K562 (cell line): ENCODE measurements around the gene FDPS. TPM values are rescaled to one million over a fixed set of nuclear protein-coding genes. Genes with fewer than 3 reads are reported as not detected.
A peak's percentile ranks its signal among the peaks of the same experiment; 100 is the strongest.

Experiments
- BRD4 ChIP-seq: fragments of 200-600 bp; sonication (generic); IDR thresholded peaks from 2 replicates; pipeline ENCODE4 v1.6.1; 2017; ENCODE audit warnings: inconsistent platforms
- BRD9 ChIP-seq: fragments of 450-650 bp; IDR thresholded peaks from 2 replicates; pipeline ENCODE4 v1.6.1; 2018; ENCODE audit warnings: low read depth; ENCODE audit not compliant: partially characterized antibody
- CBFA2T2 ChIP-seq: fragments of 450-650 bp; conservative IDR thresholded peaks from 2 replicates; pipeline ENCODE4 v1.6.1; 2017; ENCODE audit warnings: mild to moderate bottlenecking
- CEBPG ChIP-seq, 3 experiments: fragments of 200-800 bp in 1 of 3; sonication (Bioruptor generic) in 1 of 3; sonication (generic) in 1 of 3; formaldehyde crosslinking in 1 of 3; IDR thresholded peaks in 2 of 3; conservative IDR thresholded peaks in 1 of 3; 2 replicates each; pipeline versions ENCODE4 v1.6.1 to v1.8.0; 2016 to 2022; ENCODE audit warnings: missing compliant biosample characterization in 2 of 3, missing genetic modification characterization in 2 of 3, mild to moderate bottlenecking in 1 of 3, missing genetic modification reagents in 1 of 3
- CSDE1 ChIP-seq, 2 experiments: fragments of 450-650 bp; IDR thresholded peaks; 2 replicates each; pipeline ENCODE4 v1.6.1; 2016; ENCODE audit warnings: mild to moderate bottlenecking in 1 of 2
- CXXC5 ChIP-seq: fragments of 250-450 bp; sonication (Bioruptor Pico); IDR thresholded peaks from 2 replicates; pipeline ENCODE4 v1.8.0; 2022; ENCODE audit warnings: inconsistent platforms, mild to moderate bottlenecking, moderate library complexity
- EP400 ChIP-seq: fragments of 450-650 bp; IDR thresholded peaks from 2 replicates; pipeline ENCODE4 v1.6.1; 2017; ENCODE audit warnings: antibody characterized with exemption, mild to moderate bottlenecking, moderate library complexity
- GABPB1 ChIP-seq: sonication (generic); formaldehyde crosslinking; IDR thresholded peaks from 2 replicates; pipeline ENCODE4 v1.8.0; 2022; ENCODE audit warnings: mild to moderate bottlenecking, missing genetic modification reagents
- GTF2F1 ChIP-seq: IDR thresholded peaks from 2 replicates; pipeline ENCODE4 v1.6.1; 2011; ENCODE audit warnings: low read depth, low read length, improper control_type of control experiment
- HCFC1 ChIP-seq: IDR thresholded peaks from 2 replicates; pipeline ENCODE4 v1.6.1; 2012; ENCODE audit warnings: low read depth, low read length, improper control_type of control experiment
- HSF4 ChIP-seq: fragments of 250-450 bp; sonication (Bioruptor Pico); IDR thresholded peaks from 2 replicates; pipeline ENCODE4 v2.1.2; 2022; ENCODE audit warnings: mild to moderate bottlenecking, moderate library complexity, borderline replicate concordance
- JUN ChIP-seq, 2 experiments: sonication (generic) in 1 of 2; formaldehyde crosslinking in 1 of 2; IDR thresholded peaks; 2 replicates each; pipeline versions ENCODE4 v1.6.1 to v1.8.0; 2012 to 2022; ENCODE audit warnings: borderline replicate concordance in 2 of 2, mild to moderate bottlenecking in 2 of 2, improper control_type of control experiment in 1 of 2, low read depth in 1 of 2, low read length in 1 of 2, missing genetic modification reagents in 1 of 2
- LCOR ChIP-seq: sonication (generic); formaldehyde crosslinking; IDR thresholded peaks from 2 replicates; pipeline ENCODE4 v1.8.0; 2022; ENCODE audit warnings: mild to moderate bottlenecking, missing genetic modification reagents
- MEIS2 ChIP-seq: fragments of 450-650 bp; IDR thresholded peaks from 2 replicates; pipeline ENCODE4 v1.6.1; 2014; ENCODE audit warnings: mild to moderate bottlenecking; ENCODE audit not compliant: partially characterized antibody
- NFE2 ChIP-seq: IDR thresholded peaks from 2 replicates; pipeline ENCODE4 v1.6.1; 2014; ENCODE audit warnings: antibody characterized with exemption, low read depth
- PML ChIP-seq: IDR thresholded peaks from 2 replicates; pipeline ENCODE4 v1.6.1; 2012; ENCODE audit warnings: low read length, inconsistent platforms
- RBFOX2 ChIP-seq: fragments of 200-400 bp; formaldehyde crosslinking; IDR thresholded peaks from 2 replicates; pipeline ENCODE4 v1.6.1; 2017; ENCODE audit warnings: low read depth, mild to moderate bottlenecking, low read length, moderate library complexity
- RBM14 ChIP-seq: fragments of 200-400 bp; formaldehyde crosslinking; IDR thresholded peaks from 2 replicates; pipeline ENCODE4 v1.6.1; 2018; ENCODE audit warnings: low read depth, mild to moderate bottlenecking, low read length, moderate library complexity, borderline replicate concordance; ENCODE audit not compliant: insufficient read depth
- RCOR1 ChIP-seq, 2 experiments: IDR thresholded peaks; 2 replicates each; pipeline ENCODE4 v1.6.1; 2012; ENCODE audit warnings: low read depth in 2 of 2, low read length in 2 of 2, borderline replicate concordance in 1 of 2, improper control_type of control experiment in 1 of 2
- SETDB1 ChIP-seq: IDR thresholded peaks from one replicate; pipeline ENCODE4 v1.6.1; 2012; ENCODE audit warnings: low read length, control low read depth, inconsistent platforms
- SMARCB1 ChIP-seq: IDR thresholded peaks from 2 replicates; pipeline ENCODE4 v1.6.1; 2011; ENCODE audit warnings: improper control_type of control experiment, low read depth; ENCODE audit not compliant: insufficient read length
- TAF1 ChIP-seq: IDR thresholded peaks from 2 replicates; pipeline ENCODE4 v1.6.1; 2011; ENCODE audit warnings: mild to moderate bottlenecking, low read length, moderate library complexity; ENCODE audit not compliant: insufficient read depth, control insufficient read depth, severe bottlenecking; ENCODE audit errors: extremely low read depth
- ZBTB7A ChIP-seq: IDR thresholded peaks from 2 replicates; pipeline ENCODE4 v1.6.1; 2011; ENCODE audit warnings: low read depth, mild to moderate bottlenecking, low read length, moderate library complexity, borderline replicate concordance; ENCODE audit not compliant: control insufficient read depth
- ZFP30 ChIP-seq: fragments of 250-450 bp; sonication (Bioruptor Pico); IDR thresholded peaks from 2 replicates; pipeline ENCODE4 v1.8.0; 2022; ENCODE audit warnings: moderate library complexity, mild to moderate bottlenecking, inconsistent platforms, borderline replicate concordance
- ZNF197 ChIP-seq: fragments of 200-800 bp; sonication (Bioruptor generic); IDR thresholded peaks from 2 replicates; pipeline ENCODE4 v1.6.1; 2016; ENCODE audit warnings: low read depth, missing genetic modification characterization, missing compliant biosample characterization
- ZNF217 ChIP-seq: sonication (generic); formaldehyde crosslinking; IDR thresholded peaks from 2 replicates; pipeline ENCODE4 v1.8.0; 2022; ENCODE audit warnings: mild to moderate bottlenecking, missing genetic modification reagents
- ZNF253 ChIP-seq: fragments of 250-450 bp; sonication (Bioruptor Pico); conservative IDR thresholded peaks from 2 replicates; pipeline ENCODE4 v1.6.1; 2021; ENCODE audit warnings: mild to moderate bottlenecking
- ZNF830 ChIP-seq: fragments of 250-450 bp; sonication (Bioruptor Pico); IDR thresholded peaks from 2 replicates; pipeline ENCODE4 v1.5.0; 2021; ENCODE audit warnings: mild to moderate bottlenecking
- ZSCAN32 ChIP-seq: fragments of 450-650 bp; formaldehyde crosslinking; IDR thresholded peaks from 2 replicates; pipeline ENCODE4 v1.4.0; 2020; ENCODE audit warnings: mild to moderate bottlenecking, moderate library complexity
- polyA plus RNA-seq, 8 experiments: library from polyadenylated mRNA; depleted of rRNA in 4 of 8; stranded (reverse) in 5 of 8; unstranded in 3 of 8; fragments of >200 nt; fragmentation: Nextera tagmentation in 2 of 8; fragmentation: Illumina TruSeq in 1 of 8; extraction: Ambion mirVana in 2 of 8; extraction: Trizol in 1 of 8; gene quantifications; 2 replicates each; pipeline versions ENCODE4 v1.2.1 to v1.2.3, GENCODE V29; 2011 to 2014; ENCODE audit warnings: inconsistent platforms in 1 of 8, missing spikeins in 1 of 8
- total RNA-seq, 7 experiments: library from RNA; depleted of rRNA in 6 of 7; stranded (reverse); fragments of >200 nt in 6 of 7; fragmentation: Illumina TruSeq in 2 of 7; extraction: Trizol in 2 of 7; gene quantifications; 2 replicates each; pipeline versions ENCODE4 v1.2.1 to v1.2.3, GENCODE V29; 2011 to 2021; ENCODE audit warnings: low replicate concordance in 1 of 7
- TF ChIP-seq, protein P1 (sequence below): sonication (generic); formaldehyde crosslinking; IDR thresholded peaks from 2 replicates; pipeline ENCODE4 v1.8.0; 2022; ENCODE audit warnings: missing genetic modification reagents, mild to moderate bottlenecking, moderate library complexity, borderline replicate concordance

Gene FDPS
- total and polyA plus RNA-seq, 9 of the 15 experiments (the other 6 are each of a cell fraction or from before 2014, with no cell fraction given) = 247 to 884 (median 360) TPM

DNA sequence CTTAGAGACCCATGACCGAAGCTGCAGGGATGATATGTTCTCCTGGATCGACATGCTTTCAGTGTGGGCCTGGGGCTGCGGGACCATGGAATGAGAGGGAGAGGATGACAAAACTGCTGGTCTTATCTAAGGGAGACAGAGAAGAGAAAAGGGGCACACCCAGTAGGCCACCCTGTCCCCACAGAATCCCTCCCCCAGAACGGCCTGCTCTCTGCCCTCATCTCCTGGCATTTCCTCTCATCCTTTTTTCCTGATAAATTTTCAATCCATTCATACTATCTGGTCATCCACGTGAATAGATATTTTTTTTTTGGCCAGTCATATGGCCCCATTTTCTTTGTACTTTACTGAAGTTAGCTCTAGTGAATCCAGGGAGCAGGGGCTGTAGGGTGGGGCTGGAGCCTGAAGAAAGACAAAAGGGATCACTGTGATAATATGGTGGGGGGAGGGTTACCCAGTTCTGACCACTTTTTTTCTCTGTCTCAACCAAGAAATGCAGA is 7.3 kb upstream of the FDPS start, which contains the start of gene PKLR (continued):
- no peak for TF ChIP-seq CSDE1 (IDR thresholded peaks at IDR 0.05)
- peak; percentile 22 for TF ChIP-seq CXXC5 (CRISPR knock-in tag)
- no peak for TF ChIP-seq GTF2F1
- no peak for TF ChIP-seq CEBPG (CRISPR knock-in tag; IDR thresholded peaks at IDR 0.05)
- TF ChIP-seq CEBPG (tag; conservative IDR thresholded peaks at IDR 0.05 in 1 of 2, IDR thresholded peaks at IDR 0.05 in 1 of 2) = no peak
- peak; percentile 55 for TF ChIP-seq TAF1
- no peak for TF ChIP-seq ZFP30 (CRISPR knock-in tag)
- TF ChIP-seq SETDB1 = no peak
- TF ChIP-seq PML = no peak
- TF ChIP-seq JUN (IDR thresholded peaks at IDR 0.05; ENCODE audit: borderline replicate concordance, low read depth, low read length) = no peak
- TF ChIP-seq JUN (CRISPR knock-in tag; IDR thresholded peaks at IDR 0.05; ENCODE audit: borderline replicate concordance) = no peak
- TF ChIP-seq RBM14 = no peak
- TF ChIP-seq HCFC1 = no peak
- no peak for TF ChIP-seq ZNF217 (CRISPR knock-in tag)
- no peak for TF ChIP-seq BRD4
- TF ChIP-seq SMARCB1 = peak; percentile 84
- no peak for TF ChIP-seq HSF4 (CRISPR knock-in tag)
- 0 out of 2 replicates have a peak, but pooled peaks have one; percentile 67 for TF ChIP-seq LCOR (CRISPR knock-in tag)
- TF ChIP-seq RBFOX2 = 0 out of 2 replicates have a peak, but pooled peaks have one; percentile 19
- TF ChIP-seq NFE2 = no peak
- TF ChIP-seq ZNF253 (CRISPR knock-in tag) = no peak
- peak; percentile 60 for TF ChIP-seq CBFA2T2
- TF ChIP-seq ZBTB7A = peak; percentile 71
- TF ChIP-seq MEIS2 = no peak
- no peak for TF ChIP-seq ZNF830 (CRISPR knock-in tag)
- TF ChIP-seq BRD9 = peak; percentile 39
- no peak for TF ChIP-seq ZSCAN32 (CRISPR knock-in tag)
- 0 out of 2 replicates have a peak, but pooled peaks have one; percentile 41 for TF ChIP-seq ZNF197 (CRISPR knock-in tag)
- TF ChIP-seq, protein P1, sequence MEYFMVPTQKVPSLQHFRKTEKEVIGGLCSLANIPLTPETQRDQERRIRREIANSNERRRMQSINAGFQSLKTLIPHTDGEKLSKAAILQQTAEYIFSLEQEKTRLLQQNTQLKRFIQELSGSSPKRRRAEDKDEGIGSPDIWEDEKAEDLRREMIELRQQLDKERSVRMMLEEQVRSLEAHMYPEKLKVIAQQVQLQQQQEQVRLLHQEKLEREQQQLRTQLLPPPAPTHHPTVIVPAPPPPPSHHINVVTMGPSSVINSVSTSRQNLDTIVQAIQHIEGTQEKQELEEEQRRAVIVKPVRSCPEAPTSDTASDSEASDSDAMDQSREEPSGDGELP (CRISPR knock-in tag) = no peak
- TF ChIP-seq GABPB1 = 0 out of 2 replicates have a peak, but pooled peaks have one; percentile 38
- TF ChIP-seq EP400 = peak; percentile 56; the same call in 1 of the 2 replicates
- peak in 1 of 2 experiments; percentile 41; a peak in 1 of 4 replicates for TF ChIP-seq RCOR1 (IDR thresholded peaks at IDR 0.05; ENCODE audit: borderline replicate concordance in 1 of 2, low read depth in 2 of 2, low read length in 2 of 2)
